Gastroesophageal sphincter (tissue), 3 donors: Measurements from ENCODE around the gene ITPK1.

Experiments
- EP300 ChIP-seq: sonication (generic); formaldehyde crosslinking; IDR thresholded peaks from one replicate; pipeline ENCODE4 v1.6.1; 2017; ENCODE audit warnings: antibody characterized with exemption, mild to moderate bottlenecking
- POLR2A ChIP-seq, 2 donors: fragments of 450-650 bp; IDR thresholded peaks; one replicate each; pipeline ENCODE4 v1.6.1; 2017; ENCODE audit warnings: antibody characterized with exemption in 2 of 2, mild to moderate bottlenecking in 2 of 2, moderate library complexity in 1 of 2
- POLR2AphosphoS5 ChIP-seq: sonication (generic); formaldehyde crosslinking; IDR thresholded peaks from one replicate; pipeline ENCODE4 v1.6.1; 2017; ENCODE audit warnings: antibody characterized with exemption
- TF ChIP-seq, protein P1 (sequence below), 4 experiments: fragments of 200-600 bp in 2 of 4; fragments of 450-650 bp in 2 of 4; sonication (generic) in 1 of 4; IDR thresholded peaks; one replicate each; pipeline ENCODE4 v1.5.1; 2017 to 2019; ENCODE audit warnings: antibody characterized with exemption in 4 of 4, mild to moderate bottlenecking in 2 of 4, moderate library complexity in 2 of 4

- TF ChIP-seq, protein P1, sequence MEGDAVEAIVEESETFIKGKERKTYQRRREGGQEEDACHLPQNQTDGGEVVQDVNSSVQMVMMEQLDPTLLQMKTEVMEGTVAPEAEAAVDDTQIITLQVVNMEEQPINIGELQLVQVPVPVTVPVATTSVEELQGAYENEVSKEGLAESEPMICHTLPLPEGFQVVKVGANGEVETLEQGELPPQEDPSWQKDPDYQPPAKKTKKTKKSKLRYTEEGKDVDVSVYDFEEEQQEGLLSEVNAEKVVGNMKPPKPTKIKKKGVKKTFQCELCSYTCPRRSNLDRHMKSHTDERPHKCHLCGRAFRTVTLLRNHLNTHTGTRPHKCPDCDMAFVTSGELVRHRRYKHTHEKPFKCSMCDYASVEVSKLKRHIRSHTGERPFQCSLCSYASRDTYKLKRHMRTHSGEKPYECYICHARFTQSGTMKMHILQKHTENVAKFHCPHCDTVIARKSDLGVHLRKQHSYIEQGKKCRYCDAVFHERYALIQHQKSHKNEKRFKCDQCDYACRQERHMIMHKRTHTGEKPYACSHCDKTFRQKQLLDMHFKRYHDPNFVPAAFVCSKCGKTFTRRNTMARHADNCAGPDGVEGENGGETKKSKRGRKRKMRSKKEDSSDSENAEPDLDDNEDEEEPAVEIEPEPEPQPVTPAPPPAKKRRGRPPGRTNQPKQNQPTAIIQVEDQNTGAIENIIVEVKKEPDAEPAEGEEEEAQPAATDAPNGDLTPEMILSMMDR (IDR thresholded peaks at IDR 0.05): no peak
- TF ChIP-seq EP300 (no peak), POLR2AphosphoS5 (no peak), POLR2A (IDR thresholded peaks at IDR 0.05) (no peak)
These were observed 141.8 kb downstream of the ITPK1 start for GRCh38 chr14:92973798-92974372.
